Neural cell (in vitro differentiated cells): Measurements from ENCODE around the gene BEND7. TPM values are rescaled to one million over a fixed set of nuclear protein-coding genes. Genes with fewer than 3 reads are reported as not detected.

Experiments
- H2AFZ ChIP-seq: fragments of 200-600, 300-800 bp; sonication (generic), shearing (Covaris generic); 2 replicates; pipeline ENCODE4 v1.6.0; 2014; ENCODE audit warnings: low read depth, mild to moderate bottlenecking, antibody characterized with exemption, low read length, moderate library complexity
- H3F3A ChIP-seq: fragments of 200-600 bp; shearing (Covaris generic); 2 replicates; pipeline ENCODE4 v1.6.1; 2016; ENCODE audit warnings: mild to moderate bottlenecking, moderate library complexity, mixed read lengths, antibody characterized with exemption, low read length; ENCODE audit not compliant: insufficient read depth, poor library complexity, severe bottlenecking
- H3K27ac ChIP-seq: fragments of 200-600, 300-800 bp; sonication (generic), shearing (Covaris generic); 2 replicates; pipeline ENCODE4 v1.5.1; 2014; ENCODE audit warnings: mild to moderate bottlenecking, low read length, moderate library complexity
- H3K27me3 ChIP-seq: fragments of 300-800, 200-600 bp; sonication (generic), shearing (Covaris generic); 2 replicates; pipeline ENCODE4 v1.6.0; 2014; ENCODE audit warnings: mild to moderate bottlenecking, low read depth, low read length, moderate library complexity; ENCODE audit not compliant: insufficient read depth
- H3K36me3 ChIP-seq: fragments of 300-800, 200-600 bp; sonication (generic), shearing (Covaris generic); 2 replicates; pipeline ENCODE4 v1.5.1; 2014; ENCODE audit warnings: mild to moderate bottlenecking, antibody characterized with exemption, low read length, moderate library complexity; ENCODE audit not compliant: insufficient read depth
- H3K4me2 ChIP-seq: fragments of 300-800, 200-600 bp; sonication (generic), shearing (Covaris generic); 2 replicates; pipeline ENCODE4 v1.6.0; 2014; ENCODE audit warnings: mild to moderate bottlenecking, low read length
- H3K4me3 ChIP-seq: fragments of 300-800, 200-600 bp; sonication (generic), shearing (Covaris generic); 2 replicates; pipeline ENCODE4 v1.5.1; 2014; ENCODE audit warnings: mild to moderate bottlenecking, low read length, moderate library complexity
- H3K79me2 ChIP-seq: fragments of 200-600 bp; shearing (Covaris generic); replicated peaks from 2 replicates; pipeline ENCODE4 v1.6.0; 2014; ENCODE audit warnings: mild to moderate bottlenecking, low read length, moderate library complexity; ENCODE audit not compliant: insufficient read depth
- H3K9ac ChIP-seq: fragments of 300-800, 200-600 bp; sonication (generic), shearing (Covaris generic); 2 replicates; pipeline ENCODE4 v1.6.1; 2016; ENCODE audit warnings: mild to moderate bottlenecking, low read length, mixed read lengths
- H3K9me2 ChIP-seq: fragments of 200-600 bp; shearing (Covaris generic); 2 replicates; pipeline ENCODE4 v1.6.1; 2016; ENCODE audit warnings: mild to moderate bottlenecking, low read length, mixed read lengths; ENCODE audit not compliant: insufficient read depth
- H3K9me3 ChIP-seq: fragments of 200-600, 300-800 bp; sonication (generic), shearing (Covaris generic); 2 replicates; pipeline ENCODE4 v1.6.1; 2016; ENCODE audit warnings: mild to moderate bottlenecking, mixed run types, low read length, moderate library complexity, mixed read lengths
- H4K20me1 ChIP-seq: fragments of 200-600 bp; shearing (Covaris generic); 2 replicates; pipeline ENCODE4 v1.6.1; 2016; ENCODE audit warnings: mild to moderate bottlenecking, mixed run types; ENCODE audit not compliant: insufficient read depth
- CTCF ChIP-seq: fragments of 450-650 bp; IDR thresholded peaks from 2 replicates; pipeline ENCODE4 v1.5.1; 2014; ENCODE audit warnings: antibody characterized with exemption, mild to moderate bottlenecking, moderate library complexity; ENCODE audit not compliant: poor library complexity, severe bottlenecking
- EP300 ChIP-seq: fragments of 450-650 bp; conservative IDR thresholded peaks from 2 replicates; pipeline ENCODE4 v1.6.1; 2014; ENCODE audit warnings: antibody characterized with exemption, mild to moderate bottlenecking, moderate library complexity; ENCODE audit not compliant: poor library complexity, severe bottlenecking
- EZH2 ChIP-seq: fragments of 200-600, 300-800 bp; shearing (Covaris generic), sonication (generic); IDR thresholded peaks from 2 replicates; pipeline ENCODE4 v1.6.1; 2014; ENCODE audit warnings: antibody characterized with exemption, low read length, borderline replicate concordance, mild to moderate bottlenecking; ENCODE audit not compliant: insufficient read depth, poor library complexity, severe bottlenecking
- MXI1 ChIP-seq: fragments of 450-650 bp; conservative IDR thresholded peaks from 2 replicates; pipeline ENCODE4 v1.6.1; 2014; ENCODE audit warnings: antibody characterized with exemption, mild to moderate bottlenecking; ENCODE audit not compliant: poor library complexity, severe bottlenecking
- POLR2AphosphoS5 ChIP-seq: IDR thresholded peaks from 2 replicates; pipeline ENCODE4 v1.6.1; 2012
- RAD21 ChIP-seq: fragments of 450-650 bp; conservative IDR thresholded peaks from 2 replicates; pipeline ENCODE4 v1.6.1; 2014; ENCODE audit warnings: antibody characterized with exemption, mild to moderate bottlenecking, moderate library complexity
- SMC3 ChIP-seq: fragments of 450-650 bp; conservative IDR thresholded peaks from 2 replicates; pipeline ENCODE4 v1.6.1; 2014; ENCODE audit warnings: antibody characterized with exemption, mild to moderate bottlenecking, moderate library complexity; ENCODE audit not compliant: poor library complexity
- TAF1 ChIP-seq: IDR thresholded peaks from 2 replicates; pipeline ENCODE4 v1.6.1; 2012; ENCODE audit warnings: low read depth
- polyA plus RNA-seq: library from polyadenylated mRNA; depleted of rRNA; stranded (reverse); fragments of >200 nt; gene quantifications from 2 replicates; pipeline ENCODE4 v1.2.3, GENCODE V29; 2014
- TF ChIP-seq, protein P1 (sequence below): IDR thresholded peaks from 2 replicates; pipeline ENCODE4 v1.6.1; 2012; ENCODE audit warnings: borderline replicate concordance

Gene BEND7
- polyA plus RNA-seq, 1 donor from 2014 or later, result 5.1 TPM

DNA sequence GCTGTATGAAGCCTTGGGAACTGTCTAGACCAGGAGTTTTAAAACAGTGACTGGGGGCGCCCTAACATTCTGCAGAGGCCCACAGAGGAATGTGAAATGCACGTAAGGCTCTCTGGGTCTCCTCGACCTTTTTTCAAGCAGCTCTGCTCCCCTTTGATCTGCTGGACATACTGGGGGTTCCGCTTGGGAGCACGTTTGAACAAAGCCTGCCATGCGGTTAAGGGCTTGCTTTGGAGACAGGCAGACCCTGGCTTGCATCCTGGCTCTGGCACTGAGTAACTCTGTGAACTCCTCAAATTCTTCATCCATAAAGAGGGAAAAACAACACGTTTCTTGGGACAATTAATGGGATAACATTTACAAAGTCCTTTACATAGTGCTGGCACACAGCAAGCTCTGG is 7.8 kb downstream of the BEND7 start:
- Histone ChIP-seq H3K79me2 (no peaks in the 10 kb centered on the region), H4K20me1 (no peaks in the 10 kb centered on the region), H3K9me2 (no peaks in the 10 kb centered on the region), H3F3A (no peaks in the 10 kb centered on the region), H3K4me3 (no peak overlapping the region), H3K9me3 (no peaks in the 10 kb centered on the region), H3K9ac (no peak overlapping the region), H3K27ac (no peak overlapping the region), H3K27me3 (peaks cover 2% of the 10 kb centered on the region), H2AFZ (no peak overlapping the region), H3K4me2 (no peak overlapping the region), H3K36me3 (no peaks in the 10 kb centered on the region)
- no peak for TF ChIP-seq CTCF
- no peak for TF ChIP-seq MXI1
- no peak for TF ChIP-seq EP300
- TF ChIP-seq TAF1, result no peak

- Histone ChIP-seq H2AFZ (no peak overlapping the region), H4K20me1 (no peaks in the 10 kb centered on the region), H3K9me3 (no peaks in the 10 kb centered on the region), H3F3A (no peaks in the 10 kb centered on the region), H3K27me3 (no peaks in the 10 kb centered on the region), H3K9me2 (no peaks in the 10 kb centered on the region), H3K79me2 (no peaks in the 10 kb centered on the region), H3K9ac (no peak overlapping the region), H3K36me3 (no peaks in the 10 kb centered on the region), H3K4me3 (no peak overlapping the region), H3K4me2 (no peak overlapping the region), H3K27ac (no peak overlapping the region)
- no peak for TF ChIP-seq RAD21
- no peak for TF ChIP-seq EZH2
- TF ChIP-seq POLR2AphosphoS5, result no peak
- no peak for TF ChIP-seq TAF1
- no peak for TF ChIP-seq SMC3
- TF ChIP-seq, protein P1, sequence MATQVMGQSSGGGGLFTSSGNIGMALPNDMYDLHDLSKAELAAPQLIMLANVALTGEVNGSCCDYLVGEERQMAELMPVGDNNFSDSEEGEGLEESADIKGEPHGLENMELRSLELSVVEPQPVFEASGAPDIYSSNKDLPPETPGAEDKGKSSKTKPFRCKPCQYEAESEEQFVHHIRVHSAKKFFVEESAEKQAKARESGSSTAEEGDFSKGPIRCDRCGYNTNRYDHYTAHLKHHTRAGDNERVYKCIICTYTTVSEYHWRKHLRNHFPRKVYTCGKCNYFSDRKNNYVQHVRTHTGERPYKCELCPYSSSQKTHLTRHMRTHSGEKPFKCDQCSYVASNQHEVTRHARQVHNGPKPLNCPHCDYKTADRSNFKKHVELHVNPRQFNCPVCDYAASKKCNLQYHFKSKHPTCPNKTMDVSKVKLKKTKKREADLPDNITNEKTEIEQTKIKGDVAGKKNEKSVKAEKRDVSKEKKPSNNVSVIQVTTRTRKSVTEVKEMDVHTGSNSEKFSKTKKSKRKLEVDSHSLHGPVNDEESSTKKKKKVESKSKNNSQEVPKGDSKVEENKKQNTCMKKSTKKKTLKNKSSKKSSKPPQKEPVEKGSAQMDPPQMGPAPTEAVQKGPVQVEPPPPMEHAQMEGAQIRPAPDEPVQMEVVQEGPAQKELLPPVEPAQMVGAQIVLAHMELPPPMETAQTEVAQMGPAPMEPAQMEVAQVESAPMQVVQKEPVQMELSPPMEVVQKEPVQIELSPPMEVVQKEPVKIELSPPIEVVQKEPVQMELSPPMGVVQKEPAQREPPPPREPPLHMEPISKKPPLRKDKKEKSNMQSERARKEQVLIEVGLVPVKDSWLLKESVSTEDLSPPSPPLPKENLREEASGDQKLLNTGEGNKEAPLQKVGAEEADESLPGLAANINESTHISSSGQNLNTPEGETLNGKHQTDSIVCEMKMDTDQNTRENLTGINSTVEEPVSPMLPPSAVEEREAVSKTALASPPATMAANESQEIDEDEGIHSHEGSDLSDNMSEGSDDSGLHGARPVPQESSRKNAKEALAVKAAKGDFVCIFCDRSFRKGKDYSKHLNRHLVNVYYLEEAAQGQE, result no peak
- no peak for TF ChIP-seq EP300
- no peak for TF ChIP-seq CTCF
- no peak for TF ChIP-seq MXI1
Measured at GRCh38 chr10:13520194-13520593, 8.6 kb downstream of the BEND7 start.
